ENCODE measurements around the gene SLAMF9. TPM values are rescaled to one million over a fixed set of nuclear protein-coding genes. Genes with fewer than 3 reads are reported as not detected.

SLAMF9 gene
- total RNA-seq, 2 donors from 2014 or later: 0.38 TPM; not detected in 1

DNA sequence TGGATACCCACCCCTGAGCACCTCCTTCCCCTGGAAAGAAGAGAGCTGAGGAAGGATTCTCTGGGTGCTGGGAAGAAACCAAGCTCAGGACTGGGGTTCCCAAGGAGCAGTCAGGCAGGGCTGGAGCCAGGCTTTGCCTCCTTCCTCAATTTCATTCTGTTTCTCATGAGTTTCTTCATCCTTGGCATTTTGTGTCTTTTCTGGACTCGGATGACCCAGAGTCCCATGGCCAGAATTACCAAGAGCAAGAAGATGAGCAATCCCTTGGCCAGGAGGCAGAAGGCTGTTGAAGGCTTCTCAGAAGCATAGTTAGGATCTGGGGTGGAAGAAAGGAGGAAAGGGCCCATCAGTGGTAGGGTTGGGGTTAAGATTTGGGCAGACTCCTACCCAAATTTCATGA, 2.5 kb downstream of the SLAMF9 start:
- DNase-seq (ENCODE audit: low spot score): no peak
- intact Hi-C loops (cut with DNase I): no loop called here

- intact Hi-C loops (cut with DNase I): no loop called here
- DNase-seq (ENCODE audit: low spot score): no peak
These were observed 3.0 kb downstream of the SLAMF9 start for GRCh38 chr1:159951016-159951415.

DNA sequence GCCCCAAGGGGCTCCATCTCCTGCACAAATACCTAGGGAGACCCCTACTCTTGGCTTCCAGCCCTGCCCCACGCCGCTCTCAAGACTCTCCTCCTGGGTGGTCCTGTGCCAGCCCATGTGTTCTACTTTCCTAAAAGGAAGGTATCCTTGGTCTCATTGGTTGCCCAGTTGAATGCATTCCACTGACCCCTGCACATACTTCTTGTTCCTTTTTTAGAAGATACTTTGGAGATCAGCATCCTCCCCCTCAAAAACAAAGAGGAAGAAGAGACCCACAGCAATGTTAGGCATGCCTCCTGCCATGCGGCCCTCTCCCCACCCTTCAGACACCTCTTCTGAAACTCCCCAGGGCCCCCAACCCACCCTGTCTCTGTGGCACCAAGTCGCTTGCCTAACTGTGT, 4.1 kb downstream of the SLAMF9 start:
- intact Hi-C loops (cut with DNase I): no loop called here
- DNase-seq (ENCODE audit: low spot score): no peak

GRCh38 chr1:159949123-159949522, 4.9 kb downstream of the SLAMF9 start:
- intact Hi-C loops (cut with DNase I): no loop called here
- no peak for DNase-seq (ENCODE audit: low spot score)

DNA sequence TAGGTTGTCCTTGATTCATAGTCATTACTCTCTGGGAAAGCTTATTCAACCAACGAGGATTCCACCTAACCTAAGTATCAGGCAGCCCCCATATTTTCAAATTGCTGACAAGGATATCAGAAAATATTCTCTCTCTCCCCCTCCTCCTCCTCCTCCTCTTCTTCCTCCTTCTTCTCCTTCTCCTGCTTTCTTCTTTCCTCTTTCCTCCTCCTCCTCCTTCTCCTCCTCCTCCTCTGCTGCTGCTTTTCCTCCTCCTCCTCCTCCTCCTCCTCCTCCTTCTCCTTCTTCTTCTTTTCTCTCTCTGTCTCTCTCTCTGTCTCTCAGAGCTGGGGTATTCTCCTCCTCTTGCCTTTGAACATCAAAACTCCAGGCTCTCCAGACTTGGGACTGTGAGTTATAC, 6.1 kb downstream of the SLAMF9 start:
- DNase-seq (ENCODE audit: low spot score): no peak
- intact Hi-C loops (cut with DNase I): no loop called here

GRCh38 chr1:159946242-159947187, 7.5 kb downstream of the SLAMF9 start:
- no peak for DNase-seq (ENCODE audit: low spot score)
- intact Hi-C loops (cut with DNase I): no loop called here

- peak; percentile 90 for DNase-seq (ENCODE audit: low spot score)
- intact Hi-C loops (cut with DNase I): no loop called here
These were observed 8.4 kb downstream of the SLAMF9 start, which contains the start of gene IGSF9 for GRCh38 chr1:159945483-159946241. TSS of gene IGSF9 (minus strand) at chr1:159945613. CDS start at chr1:159943454, 2,159 bp downstream.

DNA sequence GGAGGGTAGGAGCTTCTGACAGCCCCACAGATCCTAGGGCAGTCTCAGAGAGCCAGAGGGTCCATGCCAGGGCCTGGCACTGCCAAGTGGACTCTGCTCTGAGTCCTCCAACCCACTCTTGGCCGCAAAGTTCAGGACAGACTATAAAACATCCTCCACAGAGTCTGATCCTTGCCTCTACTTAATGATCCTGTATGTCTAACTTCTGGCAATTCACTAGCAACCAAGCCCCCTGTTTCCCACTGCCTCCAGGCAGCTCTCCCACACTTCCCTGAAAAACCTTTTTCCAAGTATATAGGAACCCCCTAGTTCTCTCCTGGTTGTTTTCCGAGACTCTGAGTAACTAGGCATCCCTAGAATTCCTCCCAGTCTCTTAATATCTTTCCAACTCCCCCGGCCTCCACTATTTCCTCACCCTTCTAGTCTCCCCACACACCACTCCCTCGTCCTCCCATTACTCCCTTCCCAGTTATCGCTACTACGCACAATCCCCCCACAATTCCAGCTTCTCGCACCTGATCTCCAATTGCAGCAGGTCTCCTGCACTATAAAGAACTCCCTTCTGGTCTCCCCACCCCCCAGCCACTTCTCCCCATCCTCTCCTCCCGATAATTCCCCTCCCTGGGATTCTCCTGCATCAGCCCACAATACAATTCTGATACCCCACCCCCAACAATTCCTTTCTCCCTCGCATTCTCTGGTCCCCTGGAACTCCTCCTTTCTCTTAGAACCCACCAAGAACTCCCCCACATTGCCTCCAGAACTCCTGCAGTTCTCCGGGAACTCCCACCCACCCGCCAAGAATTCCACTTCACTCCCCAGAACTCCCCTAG, 9.2 kb downstream of the SLAMF9 start:
- intact Hi-C loops (cut with DNase I): loop anchor here in 1 of 2 donors (5.0 kb wide), 1 partner anchor 57 kb away; no protein-coding TSS in a partner anchor
- no peak for DNase-seq (ENCODE audit: low spot score)

DNA sequence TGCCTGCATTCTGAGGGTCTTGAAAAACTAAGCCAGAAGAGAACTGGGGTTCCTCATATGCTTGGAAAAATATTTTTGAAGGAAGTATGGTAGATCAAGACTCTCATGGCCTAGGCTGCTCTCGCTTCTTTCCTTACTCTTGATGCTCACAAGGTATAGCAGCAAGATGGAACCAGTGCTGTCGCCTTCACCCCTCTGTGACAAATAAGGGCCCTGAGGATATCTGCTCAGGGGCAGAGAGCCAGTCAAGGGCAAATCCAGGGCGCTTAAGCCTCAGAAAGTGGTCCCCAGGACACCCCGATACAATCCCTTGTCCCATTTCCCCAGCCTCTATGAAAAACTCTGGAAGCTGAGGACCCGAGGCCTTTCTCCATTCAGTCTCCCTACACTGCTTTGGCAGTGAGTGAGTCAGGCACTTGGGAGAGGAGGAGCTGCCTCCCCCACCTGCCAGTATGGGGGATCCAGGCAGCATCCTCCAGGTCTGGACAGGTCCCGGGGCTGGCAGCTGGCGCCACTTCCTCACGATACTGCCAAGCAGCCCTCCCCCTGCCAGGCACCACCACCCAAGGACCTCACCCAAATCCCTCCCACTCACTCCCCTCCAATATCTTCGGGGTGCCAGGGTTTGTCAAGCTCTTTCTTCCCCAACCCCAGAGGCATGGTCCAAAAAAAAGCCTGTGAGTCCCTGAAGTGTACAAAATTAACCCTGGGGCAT, 10.0 kb downstream of the SLAMF9 start:
- DNase-seq (ENCODE audit: low spot score): no peak

DNA sequence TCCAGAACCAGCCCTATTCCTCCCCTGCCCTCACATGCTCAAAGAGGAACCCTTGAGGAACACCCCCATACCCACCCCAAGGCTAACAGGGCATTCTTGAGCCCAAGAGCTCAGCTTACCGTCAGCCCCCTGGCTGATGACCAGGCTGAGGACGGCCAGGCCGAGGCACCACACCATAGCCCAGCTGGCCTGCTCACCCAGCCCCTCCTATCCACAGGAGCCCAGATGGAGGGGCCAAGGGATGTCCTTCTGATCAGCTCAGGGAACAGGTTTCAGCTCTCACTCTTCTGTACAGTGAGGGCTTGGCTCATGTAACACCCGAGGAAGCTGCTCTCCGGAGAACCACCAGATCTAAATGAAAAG, 10.8 kb downstream of the SLAMF9 start:
- intact Hi-C loops (cut with DNase I): loop anchor here in 1 of 2 donors (5.0 kb wide), 1 partner anchor 59 kb away; no protein-coding TSS in a partner anchor
- DNase-seq (ENCODE audit: low spot score): no peak

More for the DNA sequence above, 10.0 kb downstream of the SLAMF9 start:
- intact Hi-C loops (cut with DNase I): loop anchor here in 1 of 2 donors (5.0 kb wide), 1 partner anchor 58 kb away; no protein-coding TSS in a partner anchor

DNA sequence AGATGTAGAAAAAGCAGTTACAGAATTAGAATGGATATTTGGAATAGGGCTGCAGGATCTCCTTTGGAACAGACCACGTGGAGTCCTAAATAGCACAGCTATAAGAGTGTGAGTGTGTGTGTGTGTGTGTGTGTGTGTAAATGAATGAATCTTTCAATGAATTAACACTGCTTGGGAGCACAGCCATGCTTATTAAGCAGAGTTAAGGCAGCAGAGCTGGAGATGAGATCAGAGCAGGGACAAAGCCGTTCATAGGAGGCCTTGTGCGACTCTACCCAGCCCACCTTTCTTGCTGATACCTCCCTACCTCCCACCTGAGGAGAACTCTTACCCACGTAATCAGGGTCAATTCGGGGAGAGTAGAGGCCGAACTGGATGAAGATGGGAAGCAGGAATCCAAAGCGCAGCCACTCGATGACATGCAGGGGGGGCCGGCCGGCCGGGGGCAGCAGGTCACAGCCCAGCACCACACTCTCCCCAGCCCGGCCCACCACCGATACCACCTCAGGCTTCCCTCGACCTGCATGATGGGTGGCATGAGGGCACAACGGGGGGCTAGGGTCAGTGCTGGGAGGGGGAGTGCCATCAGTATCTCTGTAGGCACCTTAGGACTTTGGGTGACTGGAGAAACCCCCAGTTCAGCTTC, 11.3 kb downstream of the SLAMF9 start:
- DNase-seq (ENCODE audit: low spot score): no peak
- intact Hi-C loops (cut with DNase I): loop anchor here in 1 of 2 donors (5.0 kb wide), 1 partner anchor 60 kb away; no protein-coding TSS in a partner anchor

DNA sequence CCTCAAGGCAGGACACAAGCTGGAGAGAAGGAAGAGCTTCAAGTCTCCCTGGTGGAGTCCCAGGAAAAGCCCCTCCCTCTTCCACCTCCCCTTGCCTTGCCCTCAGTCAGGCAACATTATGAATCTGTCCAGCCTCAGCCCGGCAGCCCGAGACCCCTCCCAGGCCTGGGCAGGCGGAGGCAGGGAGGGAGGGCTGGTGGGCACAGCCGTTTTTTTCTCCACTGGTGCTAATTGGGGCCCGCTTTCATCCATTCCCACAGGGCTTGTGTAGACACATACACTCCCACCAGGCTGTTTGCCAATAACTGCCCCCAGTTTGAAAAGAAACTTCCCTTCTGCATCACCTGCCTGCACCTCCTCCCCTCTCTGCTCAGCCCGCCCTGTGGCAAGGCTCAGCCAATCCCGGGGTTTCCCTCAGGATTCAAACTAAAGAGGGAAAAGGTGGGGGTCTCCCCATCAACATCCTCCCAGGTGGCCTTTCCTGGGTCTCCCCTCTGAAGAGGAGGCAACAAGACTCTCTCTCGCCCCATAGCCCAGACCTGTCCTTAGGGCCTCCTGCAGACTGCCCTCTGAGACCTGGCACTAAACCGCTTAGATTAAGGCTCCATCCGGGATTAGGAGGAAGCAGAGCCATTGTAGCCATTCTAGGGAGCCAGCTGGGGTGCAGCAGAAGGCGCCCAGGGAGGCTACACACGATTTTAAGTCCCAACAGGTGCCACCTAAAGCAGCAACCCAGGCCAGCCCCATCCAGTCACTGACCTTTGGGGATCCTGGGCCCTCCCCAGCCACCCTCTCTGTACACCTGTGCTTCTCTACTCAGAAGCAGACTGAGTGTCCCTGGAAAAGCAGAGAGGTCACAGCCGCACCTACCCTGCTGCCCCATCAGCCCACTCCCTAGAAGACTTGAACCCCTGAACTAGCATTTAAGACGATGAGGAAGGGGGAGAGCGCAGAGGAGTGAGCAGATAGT, 12.2 kb downstream of the SLAMF9 start:
- intact Hi-C loops (cut with DNase I): loop anchor here in 1 of 2 donors (5.0 kb wide), 1 partner anchor 60 kb away; no protein-coding TSS in a partner anchor
- DNase-seq (ENCODE audit: low spot score): no peak

DNA sequence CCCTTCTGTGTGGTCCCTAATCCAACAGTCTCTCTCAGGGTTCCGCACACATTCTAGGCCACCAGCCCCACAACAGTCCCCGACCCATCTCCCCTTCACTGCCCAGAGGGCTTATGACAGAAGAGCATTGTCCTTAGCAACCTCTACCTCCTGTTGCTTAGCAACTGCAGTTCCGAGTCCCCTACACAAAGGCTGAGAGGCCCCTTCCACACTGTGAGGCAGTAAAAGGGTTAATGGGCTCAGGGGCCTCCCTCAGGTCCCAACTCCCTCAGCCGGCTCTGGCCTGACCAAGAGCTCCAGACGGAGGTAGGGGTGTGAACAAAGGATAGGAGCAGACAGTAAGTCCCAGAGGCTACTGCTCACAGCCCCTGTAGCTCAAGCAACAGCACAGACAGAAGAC, 12.9 kb downstream of the SLAMF9 start:
- intact Hi-C loops (cut with DNase I): loop anchor here in 1 of 2 donors (5.0 kb wide), 1 partner anchor 61 kb away; no protein-coding TSS in a partner anchor

DNA sequence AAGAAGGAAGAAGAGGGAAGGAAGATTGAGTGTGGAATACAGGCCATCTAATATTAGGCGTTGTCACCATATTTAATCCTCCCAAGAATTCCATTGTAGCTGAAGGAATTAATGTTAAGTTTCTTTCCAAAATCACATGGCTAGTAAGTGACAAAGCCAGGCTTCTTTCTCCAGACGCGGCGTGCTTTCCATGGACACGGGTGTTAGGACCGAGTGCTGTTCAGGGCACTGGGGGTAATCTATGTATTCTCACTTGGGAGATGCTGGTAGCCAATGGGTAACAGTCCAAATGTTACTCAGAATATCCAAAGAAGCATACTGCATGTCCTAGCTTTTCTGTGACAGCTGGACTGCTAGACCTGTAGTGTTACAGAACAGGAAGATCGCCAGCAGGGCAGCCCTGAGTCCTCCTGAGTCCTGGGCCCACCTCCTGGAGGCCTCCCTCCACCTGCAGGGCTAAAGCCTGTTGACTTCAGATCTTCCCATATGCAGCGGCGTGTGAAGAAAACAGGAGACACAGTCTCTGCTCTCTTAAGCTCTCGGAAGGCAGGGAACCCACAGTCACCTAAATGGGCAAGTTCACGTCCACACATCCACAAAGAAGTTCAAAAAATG, 13.9 kb downstream of the SLAMF9 start:
- no peak for DNase-seq (ENCODE audit: low spot score)
- intact Hi-C loops (cut with DNase I): loop anchor here in 1 of 2 donors (5.0 kb wide), 1 partner anchor 62 kb away; no protein-coding TSS in a partner anchor

More for the DNA sequence above, 12.9 kb downstream of the SLAMF9 start:
- DNase-seq (ENCODE audit: low spot score): no peak

- DNase-seq (ENCODE audit: low spot score): no peak
- intact Hi-C loops (cut with DNase I): loop anchor here (5.0 kb wide), 2 partner anchors 63 to 68 kb away; no protein-coding TSS in a partner anchor
These were observed 14.4 kb downstream of the SLAMF9 start for GRCh38 chr1:159939678-159940002.
